HG03280 (cell line): ENCODE data around the gene COLQ.
"Not testable (repeated sequence)": the region's sequence is repeated elsewhere in the genome, so short reads cannot be mapped to it uniquely, and the experiment has no call there.

Source experiments
- ATAC-seq: cut with Tn5 transposase; IDR thresholded peaks from one replicate; pipeline ENCODE4 v1.9.1; 2021; ENCODE audit warnings: mild to moderate bottlenecking, moderate library complexity; ENCODE audit not compliant: unreplicated experiment

Gene COLQ

GRCh38 chr3:15458212-15458780 is 63.2 kb downstream of the COLQ start:
- ATAC-seq = no peak

GRCh38 chr3:15456915-15457314 is 64.6 kb downstream of the COLQ start:
- not testable (repeated sequence) for ATAC-seq

GRCh38 chr3:15456321-15456720 is 65.2 kb downstream of the COLQ start:
- ATAC-seq = no peak

GRCh38 chr3:15455756-15456155 is 65.8 kb downstream of the COLQ start:
- ATAC-seq = no peak

GRCh38 chr3:15454965-15455364 is 66.5 kb downstream of the COLQ start:
- no peak for ATAC-seq

DNA sequence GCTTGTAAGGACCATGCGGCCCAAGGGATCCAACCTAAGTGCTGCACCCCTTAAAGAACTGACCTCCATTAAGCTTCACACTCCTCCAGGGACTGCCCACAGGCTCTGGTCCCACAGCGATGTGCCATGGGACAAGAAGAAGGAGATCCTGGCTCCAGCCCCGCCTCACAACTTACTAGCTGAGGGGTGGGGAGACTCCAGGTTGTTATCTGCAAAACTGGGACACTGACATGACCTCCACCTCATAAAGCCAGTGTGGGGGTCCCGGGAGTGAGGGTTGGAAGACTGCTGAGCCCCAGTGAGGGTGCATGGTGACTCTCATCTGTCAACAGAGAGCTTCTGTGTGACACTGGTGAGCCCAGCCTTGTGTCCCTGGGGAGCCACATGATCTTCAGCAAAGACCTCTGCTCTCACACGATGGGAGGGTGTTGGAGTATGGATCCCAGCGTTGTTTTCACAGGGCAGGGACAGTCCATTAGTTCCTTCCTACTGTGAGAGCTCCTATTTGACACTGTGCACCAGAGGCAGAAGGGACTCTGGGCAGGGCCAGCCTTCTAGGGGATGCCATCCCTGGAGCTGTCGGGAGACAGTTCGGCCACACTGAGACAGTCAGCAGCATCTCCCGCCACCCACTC is 67.4 kb downstream of the COLQ start:
- ATAC-seq = no peak

- no peak for ATAC-seq
Measured at GRCh38 chr3:15453501-15453900, 68.0 kb downstream of the COLQ start.

GRCh38 chr3:15452961-15453360 is 68.5 kb downstream of the COLQ start:
- no peak for ATAC-seq

GRCh38 chr3:15452156-15452555 is 69.3 kb downstream of the COLQ start:
- ATAC-seq = no peak

DNA sequence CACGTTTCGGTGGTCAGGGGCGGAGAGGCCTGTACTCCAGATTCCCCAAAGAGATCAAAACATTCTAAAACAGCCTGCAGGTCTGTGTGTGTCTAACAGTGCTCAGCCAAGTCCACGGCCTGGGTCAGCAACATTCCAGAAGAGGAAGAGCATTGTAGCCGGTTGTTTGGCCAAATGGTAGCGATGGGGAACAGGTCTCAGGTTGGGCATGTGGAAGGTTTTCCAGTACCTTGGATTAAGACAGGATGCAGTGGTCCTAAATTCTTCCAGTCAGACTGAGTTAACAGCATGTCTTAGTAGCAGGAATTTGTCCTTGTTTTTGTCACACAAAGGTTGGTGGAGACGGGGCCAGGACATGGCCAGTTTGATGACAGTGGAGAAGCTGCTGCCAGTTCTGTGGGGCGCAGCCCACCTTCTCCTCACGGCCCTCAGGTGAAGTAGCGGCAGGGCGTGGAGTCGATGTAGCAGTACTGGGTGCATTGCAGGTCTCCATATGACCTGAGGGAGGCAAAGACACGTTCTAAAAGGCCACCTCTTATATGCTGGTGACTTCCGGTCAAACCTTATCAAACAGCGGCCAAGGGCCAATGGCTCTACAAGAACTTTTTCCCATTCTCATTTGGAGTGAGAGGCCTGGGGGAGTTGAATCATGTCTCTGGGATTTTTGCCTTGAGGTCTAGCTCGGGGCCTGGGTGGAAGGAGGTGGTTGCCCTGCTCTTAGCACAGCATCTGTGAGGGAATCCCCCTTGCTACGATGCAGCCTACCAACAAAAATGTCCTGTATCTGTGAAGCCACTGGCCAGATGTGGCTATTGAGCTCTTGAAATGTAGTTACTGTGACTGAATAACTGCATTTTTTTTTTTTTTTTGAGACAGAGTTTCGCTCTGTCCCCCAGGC is 70.0 kb downstream of the COLQ start:
- ATAC-seq = no peak

- no peak for ATAC-seq
Measured at GRCh38 chr3:15450438-15451215, 70.9 kb downstream of the COLQ start.

- no peak for ATAC-seq
Measured at GRCh38 chr3:15449489-15450224, 71.8 kb downstream of the COLQ start.

DNA sequence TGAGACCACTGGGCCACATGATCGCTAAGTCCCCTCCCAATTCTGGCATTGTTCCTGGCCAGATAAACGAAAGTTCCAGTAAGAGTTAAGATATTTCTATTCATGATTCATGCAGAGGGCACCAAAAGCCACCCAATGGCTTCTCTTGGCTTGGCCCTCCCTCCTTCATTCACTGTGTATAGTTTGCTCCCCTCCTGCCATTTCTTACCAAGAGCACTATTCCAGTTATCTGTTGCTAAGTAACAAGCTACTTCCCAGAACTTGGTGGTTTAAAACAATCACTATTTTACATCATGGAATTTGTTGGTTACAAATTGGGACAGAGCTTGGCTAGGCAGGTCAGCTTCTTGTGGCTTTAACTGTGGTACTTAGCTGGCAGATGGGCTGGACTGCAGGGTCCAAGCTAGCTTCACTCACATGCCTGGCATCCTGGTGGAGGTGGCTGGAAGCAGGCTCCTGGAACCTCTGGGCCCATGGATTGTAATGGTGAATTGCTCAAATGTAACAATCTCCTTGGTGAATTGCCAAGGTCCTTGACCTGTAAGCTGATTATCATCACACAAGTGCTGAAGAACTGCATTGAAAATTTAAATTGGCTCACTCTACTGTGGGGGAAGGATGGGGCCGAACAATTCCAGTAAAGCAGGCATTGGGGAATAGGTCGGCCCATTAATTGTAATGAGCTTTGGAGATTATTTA is 77.5 kb downstream of the COLQ start:
- no peak for ATAC-seq

- no peak for ATAC-seq
Measured at GRCh38 chr3:15440891-15441290, 80.6 kb downstream of the COLQ start.

DNA sequence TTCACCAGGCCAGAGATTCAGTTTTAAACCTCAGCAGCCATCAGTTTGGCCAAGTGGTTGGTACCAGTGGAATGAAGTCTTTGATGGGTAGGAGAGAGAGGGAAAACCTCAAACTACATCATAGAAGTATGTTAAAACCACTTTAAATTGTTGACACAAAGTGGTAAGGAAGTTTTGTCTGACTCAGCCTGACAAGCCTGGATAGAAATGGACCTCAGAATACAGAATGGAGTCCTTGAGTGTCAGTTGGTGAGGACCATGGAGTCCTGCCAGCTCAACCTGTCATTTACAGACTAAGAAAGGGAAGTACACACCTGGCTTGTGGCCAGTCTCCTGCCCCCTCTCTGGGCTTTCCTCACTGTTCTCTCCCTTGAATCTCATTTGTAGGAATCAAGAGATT is 82.0 kb downstream of the COLQ start:
- no peak for ATAC-seq

DNA sequence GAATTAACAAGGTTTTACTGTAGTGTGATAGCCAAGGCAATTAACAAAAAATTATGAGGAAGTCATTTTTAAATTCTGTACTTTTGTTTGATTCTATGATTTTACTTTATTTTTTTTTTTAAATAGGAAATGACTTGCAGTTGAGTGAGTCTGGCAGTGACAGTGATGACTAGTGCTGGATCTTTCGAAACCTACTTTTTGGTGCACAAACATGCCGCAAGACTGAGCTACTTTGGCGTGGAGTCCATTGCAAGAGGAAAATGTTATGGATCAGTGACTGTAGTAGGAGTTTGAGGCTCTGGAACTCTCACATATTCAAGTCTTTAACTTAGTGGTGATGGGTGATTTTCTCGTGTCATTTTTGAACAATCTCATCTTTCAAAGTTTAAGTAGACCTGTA is 82.5 kb downstream of the COLQ start:
- no peak for ATAC-seq

GRCh38 chr3:15436246-15436645 is 85.3 kb downstream of the COLQ start:
- no peak for ATAC-seq

- no peak for ATAC-seq
Measured at GRCh38 chr3:15434756-15435155, 86.8 kb downstream of the COLQ start.

DNA sequence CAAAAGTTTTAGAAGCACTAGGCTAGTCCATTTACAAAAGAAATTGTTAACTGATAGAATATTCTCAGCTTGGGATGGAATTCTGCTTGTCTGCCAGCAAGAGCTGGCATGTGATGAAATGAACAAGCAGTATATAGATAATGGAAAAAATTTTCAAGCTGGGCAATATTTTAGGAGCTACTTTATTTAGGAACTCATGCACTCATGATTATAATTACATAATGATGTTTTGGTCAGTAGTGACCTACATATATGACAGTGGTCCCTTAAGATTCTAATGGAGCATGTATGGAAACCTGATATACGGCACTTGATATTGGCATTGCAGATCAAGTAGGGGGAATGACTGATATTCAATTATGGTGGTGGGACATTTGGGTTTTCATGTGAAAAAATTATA is 88.0 kb downstream of the COLQ start:
- ATAC-seq = no peak

GRCh38 chr3:15431256-15431837 is 90.2 kb downstream of the COLQ start:
- ATAC-seq = no peak
